ENCODE data around the gene OR2D3. TPM values are rescaled to one million over a fixed set of nuclear protein-coding genes. Genes with fewer than 3 reads are reported as not detected.
"Not testable (repeated sequence)": the region's sequence is repeated elsewhere in the genome, so short reads cannot be mapped to it uniquely, and the experiment has no call there.

The OR2D3 gene
- total RNA-seq, 2 experiments from 2014 or later: not detected

DNA sequence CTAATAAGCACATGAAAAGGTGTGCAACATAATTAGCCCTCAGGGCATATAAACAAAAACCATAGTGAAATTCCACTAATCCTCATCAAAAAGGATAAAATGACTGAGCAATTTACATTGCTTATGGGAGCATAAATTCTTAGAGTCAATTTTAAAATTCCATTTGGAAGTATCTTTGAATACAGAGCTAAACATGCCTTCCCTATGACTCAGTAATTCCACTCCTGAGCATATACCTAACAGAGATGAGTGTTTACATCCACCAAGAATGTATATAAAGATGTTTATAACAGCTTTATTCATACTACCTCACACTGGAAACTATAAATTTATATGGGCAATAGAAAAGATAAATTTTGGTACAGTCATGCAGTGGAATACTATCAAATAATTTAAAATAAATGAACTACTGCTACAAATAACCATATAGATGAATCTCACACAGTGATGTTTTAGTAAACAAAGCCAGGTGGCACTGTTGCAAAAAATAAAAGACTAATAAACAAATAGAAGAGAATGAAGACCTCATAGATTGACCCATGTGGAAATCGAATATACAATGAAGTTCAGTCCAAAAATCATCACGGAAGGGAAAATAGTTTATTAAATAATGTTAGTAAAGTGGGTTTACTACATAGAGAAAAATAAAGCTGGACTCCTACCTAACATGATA lies 20.3 kb upstream of the OR2D3 start:
- ChIA-PET CTCF (interaction anchor here (1.4 kb wide), 1 partner anchor 88 kb away, joined by 8 read pairs; no protein-coding TSS in a partner anchor), POLR2A (no interaction called here)
- Mint-ChIP-seq H3K4me3 (no peak overlapping the region), H3K27ac (no peak overlapping the region), H3K36me3 (ENCODE audit: low read depth) (no peaks in the 10 kb centered on the region), H3K4me1 (ENCODE audit: low read depth) (peaks cover under 1% of the 10 kb centered on the region), H3K27me3 (ENCODE audit: low read depth) (peaks cover 14% of the 10 kb centered on the region), H3K9me3 (ENCODE audit: insufficient read depth) (no peaks in the 10 kb centered on the region)
- ATAC-seq (no peak), DNase-seq (no peak)

DNA sequence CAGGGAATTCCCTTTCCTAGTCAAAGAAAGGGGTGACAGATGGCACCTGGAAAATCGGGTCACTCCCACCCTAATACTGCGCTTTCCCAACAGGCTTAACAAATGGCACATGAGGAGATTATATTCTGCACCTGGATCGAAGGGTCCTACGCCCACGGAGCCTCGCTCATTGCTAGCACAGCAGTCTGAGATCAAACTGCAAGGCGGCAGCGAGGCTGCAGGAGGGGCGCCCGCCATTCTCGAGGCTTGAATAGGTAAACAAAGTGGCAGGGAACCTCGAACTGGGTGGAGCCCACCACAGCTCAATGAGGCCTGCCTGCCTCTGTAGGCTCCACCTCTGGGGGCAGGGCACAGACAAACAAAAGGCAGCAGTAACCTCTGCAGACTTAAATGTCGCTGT lies 16.0 kb upstream of the OR2D3 start:
- H3K4me1 Mint-ChIP-seq (ENCODE audit: low read depth); H3K27ac Mint-ChIP-seq; DNase-seq; H3K9me3 Mint-ChIP-seq (ENCODE audit: insufficient read depth); CTCF ChIA-PET; H3K4me3 Mint-ChIP-seq; H3K27me3 Mint-ChIP-seq (ENCODE audit: low read depth); POLR2A ChIA-PET; ATAC-seq; H3K36me3 Mint-ChIP-seq (ENCODE audit: low read depth): not testable (repeated sequence)

- ATAC-seq (no peak), DNase-seq (no peak)
- Mint-ChIP-seq H3K27me3 (ENCODE audit: low read depth) (no peaks in the 10 kb centered on the region), H3K27ac (no peak overlapping the region), H3K9me3 (ENCODE audit: insufficient read depth) (no peaks in the 10 kb centered on the region), H3K36me3 (ENCODE audit: low read depth) (no peaks in the 10 kb centered on the region), H3K4me3 (no peak overlapping the region), H3K4me1 (ENCODE audit: low read depth) (no peaks in the 10 kb centered on the region)
- ChIA-PET POLR2A (no interaction called here), CTCF (no interaction called here)
Measured at GRCh38 chr11:6911378-6911777, 9.4 kb upstream of the OR2D3 start.

GRCh38 chr11:6911948-6912347 lies 8.9 kb upstream of the OR2D3 start:
- POLR2A ChIA-PET: no interaction called here
- Mint-ChIP-seq H3K9me3 (ENCODE audit: insufficient read depth) (no peaks in the 10 kb centered on the region), H3K36me3 (ENCODE audit: low read depth) (no peaks in the 10 kb centered on the region), H3K27ac (no peak overlapping the region), H3K27me3 (ENCODE audit: low read depth) (no peaks in the 10 kb centered on the region), H3K4me1 (ENCODE audit: low read depth) (no peaks in the 10 kb centered on the region), H3K4me3 (no peak overlapping the region)
- ATAC-seq (no peak), DNase-seq (no peak)
- CTCF ChIA-PET: no interaction called here

DNA sequence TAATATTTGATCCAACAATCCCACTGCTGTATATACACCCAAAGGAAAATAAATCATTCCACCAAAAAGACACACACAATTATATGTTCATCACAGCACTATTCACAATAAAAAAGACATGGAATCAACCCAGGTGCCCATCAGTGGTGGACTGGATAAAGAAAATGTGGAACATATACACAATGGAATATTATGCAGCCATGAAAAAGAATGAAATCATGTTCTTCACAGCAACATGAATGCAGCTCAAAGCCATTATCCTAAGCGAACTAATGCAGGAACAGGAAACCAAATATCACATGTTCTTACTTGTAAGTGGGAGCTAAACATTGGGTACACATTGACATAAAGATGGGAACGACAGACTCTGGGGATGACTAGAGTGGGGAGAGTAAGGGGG lies 1.1 kb upstream of the OR2D3 start:
- Mint-ChIP-seq H3K27me3 (ENCODE audit: low read depth) (peaks cover 7% of the 10 kb centered on the region), H3K9me3 (ENCODE audit: insufficient read depth) (no peaks in the 10 kb centered on the region), H3K4me1 (ENCODE audit: low read depth) (no peaks in the 10 kb centered on the region), H3K36me3 (ENCODE audit: low read depth) (no peaks in the 10 kb centered on the region), H3K4me3 (no peak overlapping the region), H3K27ac (no peak overlapping the region)
- ChIA-PET CTCF (no interaction called here), POLR2A (no interaction called here)
- ATAC-seq: no peak
- no peak for DNase-seq

GRCh38 chr11:6925007-6925577 lies 4.3 kb downstream of the OR2D3 start:
- H3K4me1 Mint-ChIP-seq (ENCODE audit: low read depth): peaks cover 17% of the 10 kb centered on the region
- peaks cover 29% of the 10 kb centered on the region for H3K27me3 Mint-ChIP-seq (ENCODE audit: low read depth)
- no peaks in the 10 kb centered on the region for H3K9me3 Mint-ChIP-seq (ENCODE audit: insufficient read depth)
- DNase-seq (no peak), ATAC-seq (no peak)
- CTCF ChIA-PET: no interaction called here
- no peaks in the 10 kb centered on the region for H3K36me3 Mint-ChIP-seq (ENCODE audit: low read depth)
- POLR2A ChIA-PET: no interaction called here
- H3K4me3 Mint-ChIP-seq: no peak overlapping the region
- H3K27ac Mint-ChIP-seq: no peak overlapping the region

- ATAC-seq (no peak), DNase-seq (no peak)
- H3K4me1 Mint-ChIP-seq (ENCODE audit: low read depth): peaks cover 17% of the 10 kb centered on the region
- CTCF ChIA-PET: no interaction called here
- H3K36me3 Mint-ChIP-seq (ENCODE audit: low read depth): no peaks in the 10 kb centered on the region
- no peaks in the 10 kb centered on the region for H3K9me3 Mint-ChIP-seq (ENCODE audit: insufficient read depth)
- H3K4me3 Mint-ChIP-seq: peak overlapping the region; percentile 82
- peak overlapping the region; percentile 33 for H3K27ac Mint-ChIP-seq
- H3K27me3 Mint-ChIP-seq (ENCODE audit: low read depth): peaks cover 29% of the 10 kb centered on the region
- POLR2A ChIA-PET: interaction anchor here (1.7 kb wide), 1 partner anchor 179 kb away, joined by 5 read pairs; no protein-coding TSS in a partner anchor
Measured at GRCh38 chr11:6925636-6926207, 4.9 kb downstream of the OR2D3 start.

GRCh38 chr11:6926208-6927029 lies 5.6 kb downstream of the OR2D3 start, which contains the start of gene ZNF215:
Gene ZNF215, plus strand, starts transcription at chr11:6926426. Its CDS starts 5,847 bp downstream, at chr11:6932273.
- POLR2A ChIA-PET: interaction anchor here (1.7 kb wide), 1 partner anchor 180 kb away, joined by 5 read pairs; no protein-coding TSS in a partner anchor
- H3K27ac Mint-ChIP-seq: peak within 1 kb of the TSS; percentile 33
- no peaks in the 10 kb centered on the region for H3K9me3 Mint-ChIP-seq (ENCODE audit: insufficient read depth)
- H3K4me3 Mint-ChIP-seq: peak within 1 kb of the TSS; percentile 82
- H3K4me1 Mint-ChIP-seq (ENCODE audit: low read depth): peaks cover 17% of the 10 kb centered on the region
- peak; percentile 82 for ATAC-seq
- CTCF ChIA-PET: interaction anchor here (0.7 kb wide), 1 partner anchor 8 kb away, joined by 3 read pairs; no protein-coding TSS in a partner anchor
- peaks cover 29% of the 10 kb centered on the region for H3K27me3 Mint-ChIP-seq (ENCODE audit: low read depth)
- H3K36me3 Mint-ChIP-seq (ENCODE audit: low read depth): no peaks in the 10 kb centered on the region
- DNase-seq: peak; percentile 61

GRCh38 chr11:6927030-6927617 lies 6.3 kb downstream of the OR2D3 start:
- ChIA-PET CTCF (interaction anchor here (0.7 kb wide), 1 partner anchor 8 kb away, joined by 3 read pairs; no protein-coding TSS in a partner anchor), POLR2A (interaction anchor here (1.7 kb wide), 1 partner anchor 181 kb away, joined by 5 read pairs; no protein-coding TSS in a partner anchor)
- no peak overlapping the region for H3K27ac Mint-ChIP-seq
- no peaks in the 10 kb centered on the region for H3K36me3 Mint-ChIP-seq (ENCODE audit: low read depth)
- no peak for ATAC-seq
- DNase-seq: no peak
- peaks cover 29% of the 10 kb centered on the region for H3K27me3 Mint-ChIP-seq (ENCODE audit: low read depth)
- H3K4me1 Mint-ChIP-seq (ENCODE audit: low read depth): peaks cover 19% of the 10 kb centered on the region
- H3K4me3 Mint-ChIP-seq: peak overlapping the region; percentile 82
- no peaks in the 10 kb centered on the region for H3K9me3 Mint-ChIP-seq (ENCODE audit: insufficient read depth)

GRCh38 chr11:6928916-6929315 lies 8.1 kb downstream of the OR2D3 start:
- peaks cover 23% of the 10 kb centered on the region for H3K4me1 Mint-ChIP-seq (ENCODE audit: low read depth)
- no peaks in the 10 kb centered on the region for H3K9me3 Mint-ChIP-seq (ENCODE audit: insufficient read depth)
- H3K27me3 Mint-ChIP-seq (ENCODE audit: low read depth): peaks cover 27% of the 10 kb centered on the region
- no peak overlapping the region for H3K4me3 Mint-ChIP-seq
- H3K27ac Mint-ChIP-seq: no peak overlapping the region
- ATAC-seq (no peak), DNase-seq (no peak)
- ChIA-PET CTCF (no interaction called here), POLR2A (no interaction called here)
- no peaks in the 10 kb centered on the region for H3K36me3 Mint-ChIP-seq (ENCODE audit: low read depth)

GRCh38 chr11:6931146-6931713 lies 10.4 kb downstream of the OR2D3 start:
- DNase-seq: no peak
- ChIA-PET CTCF (interaction anchor here (1.2 kb wide), 1 partner anchor 118 kb away, joined by 3 read pairs; no protein-coding TSS in a partner anchor), POLR2A (no interaction called here)
- Mint-ChIP-seq H3K9me3 (ENCODE audit: insufficient read depth) (no peaks in the 10 kb centered on the region), H3K27ac (no peak overlapping the region), H3K36me3 (ENCODE audit: low read depth) (no peaks in the 10 kb centered on the region), H3K27me3 (ENCODE audit: low read depth) (peaks cover 14% of the 10 kb centered on the region), H3K4me3 (no peak overlapping the region), H3K4me1 (ENCODE audit: low read depth) (peaks cover 17% of the 10 kb centered on the region)
- ATAC-seq: no peak

All from activated CD8-positive, alpha-beta T cell treated with anti-CD3 and anti-CD28 coated beads, Interleukin-2, amount 10 ng/mL, durations not matched to agents 7 days and 5 days (primary cell).